CD4-positive, alpha-beta T cell (primary cell): ENCODE data around the gene TPRN. TPM values are rescaled to one million over a fixed set of nuclear protein-coding genes. Genes with fewer than 3 reads are reported as not detected.

ENCODE experiments used
- ATAC-seq: fragments of 200-7000 bp; cut with Tn5 transposase; one replicate; pipeline ENCODE4 v1.10.0; 2022; ENCODE audit warnings: mild to moderate bottlenecking; ENCODE audit not compliant: poor library complexity
- CTCF ChIA-PET: fragments of 350-600 bp; sonication (Branson Sonifier 250); formaldehyde crosslinking; loops from one replicate; lab custom pipeline; 2021; ENCODE audit warnings: antibody characterized with exemption, inconsistent platforms; lab: Charles Lee
- POLR2A ChIA-PET: fragments of 350-600 bp; sonication (Branson Sonifier 250); formaldehyde crosslinking; loops from one replicate; lab custom pipeline; 2021; ENCODE audit warnings: antibody characterized with exemption, inconsistent platforms; lab: Charles Lee
- DNase-seq, 14 experiments: peaks; one replicate each; pipeline ENCODE4 v3.0.0-alpha.2; 2013 to 2020; ENCODE audit warnings: mixed read lengths in 2 of 14
- H3K27ac ChIP-seq, 2 donors: one replicate each; pipeline versions ENCODE4 v1.5.1 to v1.7.0; 2013; ENCODE audit warnings: low read length in 2 of 2, low read depth in 1 of 2, mild to moderate bottlenecking in 1 of 2
- H3K27me3 ChIP-seq, 2 experiments: 1 replicate in 1 of 2; 2 replicates in 1 of 2; pipeline versions ENCODE4 v1.6.1 to v1.7.0; 2013; ENCODE audit warnings: low read length in 2 of 2, control low read depth in 1 of 2, mild to moderate bottlenecking in 1 of 2, moderate library complexity in 1 of 2; ENCODE audit not compliant: insufficient read depth in 2 of 2, control insufficient read depth in 1 of 2
- H3K36me3 ChIP-seq: one replicate; pipeline ENCODE4 v1.6.1; 2013; ENCODE audit warnings: low read length, control low read depth; ENCODE audit not compliant: insufficient read depth
- H3K4me1 ChIP-seq: one replicate; pipeline ENCODE4 v1.6.1; 2013; ENCODE audit warnings: low read length, control low read depth; ENCODE audit not compliant: insufficient read depth
- H3K4me3 ChIP-seq: one replicate; pipeline ENCODE4 v1.5.1; 2013; ENCODE audit warnings: mild to moderate bottlenecking, low read length, moderate library complexity
- H3K9me3 ChIP-seq, 2 experiments: 1 replicate in 1 of 2; 2 replicates in 1 of 2; pipeline versions ENCODE4 v1.6.1 to v1.7.0; 2013; ENCODE audit warnings: low read length in 2 of 2, mild to moderate bottlenecking in 2 of 2, control low read depth in 1 of 2, moderate library complexity in 1 of 2; ENCODE audit not compliant: control insufficient read depth in 1 of 2, insufficient read depth in 1 of 2
- H3K27ac Mint-ChIP-seq: one replicate; pipeline ENCODE4 v1.8.0; 2020; ENCODE audit warnings: mixed read lengths
- H3K27me3 Mint-ChIP-seq: one replicate; pipeline ENCODE4 v1.8.0; 2021; ENCODE audit warnings: mixed read lengths
- H3K36me3 Mint-ChIP-seq: one replicate; pipeline ENCODE4 v1.8.0; 2021; ENCODE audit warnings: low read depth, mixed read lengths
- H3K4me1 Mint-ChIP-seq: one replicate; pipeline ENCODE4 v1.8.0; 2021; ENCODE audit warnings: low read depth, mixed read lengths
- H3K4me3 Mint-ChIP-seq: one replicate; pipeline ENCODE4 v1.8.0; 2020; ENCODE audit warnings: mild to moderate bottlenecking, mixed read lengths
- H3K9me3 Mint-ChIP-seq: one replicate; pipeline ENCODE4 v1.8.0; 2020; ENCODE audit warnings: mixed read lengths
- intact Hi-C, 2 experiments: fragments of 100-400 bp; cut with DNase I in 1 of 2; cut with micrococcal nuclease in 1 of 2; formaldehyde crosslinking; loops; one replicate each; pipeline versions ENCODE4 v1.15.1 to v1.9.0; 2023 to 2025; cut with DNase I, micrococcal nuclease
- total RNA-seq, 174 experiments: library from RNA in 2 of 174; stranded (reverse) in 2 of 174; gene quantifications; one replicate each; pipeline ENCODE4 v1.2.3 and lab custom pipeline; 2021 to 2026
- TF ChIP-seq, protein P1 (sequence below): fragments of 200-600 bp; IDR thresholded peaks from one replicate; pipeline ENCODE4 v1.8.0; 2022; ENCODE audit warnings: antibody characterized with exemption, mild to moderate bottlenecking

Gene TPRN
- total RNA-seq, 2 experiments from 2014 or later: 6.1 to 8.6 TPM

GRCh38 chr9:137188086-137188489, 12.5 kb downstream of the TPRN start:
- POLR2A ChIA-PET: interaction anchor here (0.9 to 3.5 kb wide), 12 partner anchors 11 to 460 kb away, joined by 3 to 39 read pairs (median 7); partner anchors contain the start of genes MAN1B1, NELFB, RNF208 and TPRN
- TF ChIP-seq, protein P1, sequence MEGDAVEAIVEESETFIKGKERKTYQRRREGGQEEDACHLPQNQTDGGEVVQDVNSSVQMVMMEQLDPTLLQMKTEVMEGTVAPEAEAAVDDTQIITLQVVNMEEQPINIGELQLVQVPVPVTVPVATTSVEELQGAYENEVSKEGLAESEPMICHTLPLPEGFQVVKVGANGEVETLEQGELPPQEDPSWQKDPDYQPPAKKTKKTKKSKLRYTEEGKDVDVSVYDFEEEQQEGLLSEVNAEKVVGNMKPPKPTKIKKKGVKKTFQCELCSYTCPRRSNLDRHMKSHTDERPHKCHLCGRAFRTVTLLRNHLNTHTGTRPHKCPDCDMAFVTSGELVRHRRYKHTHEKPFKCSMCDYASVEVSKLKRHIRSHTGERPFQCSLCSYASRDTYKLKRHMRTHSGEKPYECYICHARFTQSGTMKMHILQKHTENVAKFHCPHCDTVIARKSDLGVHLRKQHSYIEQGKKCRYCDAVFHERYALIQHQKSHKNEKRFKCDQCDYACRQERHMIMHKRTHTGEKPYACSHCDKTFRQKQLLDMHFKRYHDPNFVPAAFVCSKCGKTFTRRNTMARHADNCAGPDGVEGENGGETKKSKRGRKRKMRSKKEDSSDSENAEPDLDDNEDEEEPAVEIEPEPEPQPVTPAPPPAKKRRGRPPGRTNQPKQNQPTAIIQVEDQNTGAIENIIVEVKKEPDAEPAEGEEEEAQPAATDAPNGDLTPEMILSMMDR: no peak
- Histone ChIP-seq H3K27me3 (no peaks in the 10 kb centered on the region), H3K27ac (peak overlapping the region; percentile 86 to 92), H3K4me1 (peaks cover 50% of the 10 kb centered on the region), H3K36me3 (peaks cover 48% of the 10 kb centered on the region), H3K9me3 (no peaks in the 10 kb centered on the region), H3K4me3 (peak overlapping the region; percentile 100)
- Mint-ChIP-seq H3K27ac (peak overlapping the region; percentile 79), H3K4me3 (peak overlapping the region; percentile 93), H3K9me3 (no peaks in the 10 kb centered on the region), H3K36me3 (peaks cover 54% of the 10 kb centered on the region), H3K4me1 (peaks cover 29% of the 10 kb centered on the region), H3K27me3 (no peaks in the 10 kb centered on the region)
- no peak for DNase-seq
- CTCF ChIA-PET: interaction anchor here (0.6 to 2.8 kb wide), 6 partner anchors 13 to 256 kb away, joined by 4 to 14 read pairs (median 6); partner anchors contain the start of genes RNF224 and TPRN
- intact Hi-C loops: loop anchor here (1.0 to 5.0 kb wide), 5 partner anchors 17 to 59 kb away; partner anchors contain the start of genes NDOR1 (in 1 of the 2), RNF208 (in 1 of the 2) and TMEM203 (in 1 of the 2)
- no peak for ATAC-seq

DNA sequence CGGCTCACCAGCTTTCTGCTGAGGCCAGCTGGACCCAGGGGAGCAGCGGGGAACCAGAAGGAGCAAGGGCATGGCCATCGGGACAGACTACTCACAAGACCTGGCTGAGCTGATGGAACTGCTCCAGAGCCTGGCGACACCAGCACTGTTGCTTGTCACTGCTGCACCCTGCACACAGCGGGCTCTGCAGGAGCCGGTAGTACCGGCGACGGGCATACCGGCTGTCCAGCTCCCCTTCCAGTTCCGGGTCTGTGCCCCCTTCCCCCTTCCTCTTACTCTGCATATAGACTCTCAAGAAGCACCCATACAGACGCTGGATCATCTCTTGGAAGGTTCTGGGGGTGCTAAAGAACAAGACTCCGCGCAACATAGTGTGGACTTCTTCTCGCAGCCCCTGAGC, 13.2 kb downstream of the TPRN start:
- peaks cover 55% of the 10 kb centered on the region for H3K36me3 ChIP-seq
- H3K4me3 ChIP-seq: peak overlapping the region; percentile 100
- Mint-ChIP-seq H3K27me3 (no peaks in the 10 kb centered on the region), H3K27ac (peak overlapping the region; percentile 79), H3K36me3 (peaks cover 61% of the 10 kb centered on the region), H3K4me1 (peaks cover 29% of the 10 kb centered on the region), H3K4me3 (peak overlapping the region; percentile 93), H3K9me3 (no peaks in the 10 kb centered on the region)
- H3K4me1 ChIP-seq: peaks cover 50% of the 10 kb centered on the region
- DNase-seq: no peak
- H3K9me3 ChIP-seq: no peaks in the 10 kb centered on the region
- intact Hi-C loops: loop anchor here in 1 of 2 experiments (5.0 kb wide), 1 partner anchor 50 kb away; no protein-coding TSS in a partner anchor
- ChIA-PET POLR2A (interaction anchor here (0.9 to 3.5 kb wide), 8 partner anchors 11 to 101 kb away, joined by 3 to 39 read pairs (median 11); partner anchors contain the start of genes RNF208, TPRN and TUBB4B), CTCF (interaction anchor here (1.1 to 1.6 kb wide), 2 partner anchors 49 to 120 kb away, joined by 4 to 7 read pairs; no protein-coding TSS in a partner anchor)
- no peaks in the 10 kb centered on the region for H3K27me3 ChIP-seq
- no peak for ATAC-seq
- H3K27ac ChIP-seq: no peak overlapping the region
- TF ChIP-seq, protein P1: no peak

- no peaks in the 10 kb centered on the region for H3K9me3 Mint-ChIP-seq
- H3K27ac Mint-ChIP-seq: peak overlapping the region; percentile 79
- TF ChIP-seq, protein P1: no peak
- ChIA-PET POLR2A (no interaction called here), CTCF (no interaction called here)
- H3K27ac ChIP-seq: no peak overlapping the region
- peaks cover 29% of the 10 kb centered on the region for H3K4me1 Mint-ChIP-seq
- no peaks in the 10 kb centered on the region for H3K9me3 ChIP-seq
- H3K36me3 ChIP-seq: peaks cover 65% of the 10 kb centered on the region
- no peak for ATAC-seq
- peak overlapping the region; percentile 93 for H3K4me3 Mint-ChIP-seq
- no peak overlapping the region for H3K4me3 ChIP-seq
- H3K4me1 ChIP-seq: peaks cover 50% of the 10 kb centered on the region
- H3K36me3 Mint-ChIP-seq: peaks cover 69% of the 10 kb centered on the region
- no peak for DNase-seq
- no peaks in the 10 kb centered on the region for H3K27me3 Mint-ChIP-seq
- no peaks in the 10 kb centered on the region for H3K27me3 ChIP-seq
- intact Hi-C loops: loop anchor here in 1 of 2 experiments (5.0 kb wide), 1 partner anchor 51 kb away; no protein-coding TSS in a partner anchor
Observed at GRCh38 chr9:137186385-137186784, 14.2 kb downstream of the TPRN start.
